ENCODE measurements around the gene MX2.
"Not testable (repeated sequence)": the region's sequence is repeated elsewhere in the genome, so short reads cannot be mapped to it uniquely, and the experiment has no call there.

The MX2 gene

GRCh38 chr21:41361786-41362604 lies at the start of gene MX2:
MX2 (plus strand) TSS chr21:41362027; CDS start chr21:41376907, 14,880 bp downstream.
- peak; percentile 78 for DNase-seq

GRCh38 chr21:41313285-41314164 lies 48.3 kb upstream of the MX2 start:
- not testable (repeated sequence) for DNase-seq

- DNase-seq = no peak
Measured at GRCh38 chr21:41315726-41316125, 46.1 kb upstream of the MX2 start.

- DNase-seq = no peak
Measured at GRCh38 chr21:41316200-41317062, 45.4 kb upstream of the MX2 start, which contains the start of gene FAM3B. FAM3B (plus strand) TSS chr21:41316801; CDS start chr21:41316880, 79 bp downstream.

- no peak for DNase-seq
Measured at GRCh38 chr21:41317063-41317392, 44.8 kb upstream of the MX2 start.

- DNase-seq = no peak
Measured at GRCh38 chr21:41317458-41317857, 44.4 kb upstream of the MX2 start.

- no peak for DNase-seq
Measured at GRCh38 chr21:41318218-41318617, 43.6 kb upstream of the MX2 start.

GRCh38 chr21:41319273-41319672 lies 42.6 kb upstream of the MX2 start:
- DNase-seq = no peak

- peak; percentile 18 for DNase-seq
Measured at GRCh38 chr21:41321211-41321907, 40.5 kb upstream of the MX2 start.

- DNase-seq = no peak
Measured at GRCh38 chr21:41321908-41322495, 39.8 kb upstream of the MX2 start.

- no peak for DNase-seq
Measured at GRCh38 chr21:41322496-41323382, 39.1 kb upstream of the MX2 start.

GRCh38 chr21:41325138-41325912 lies 36.5 kb upstream of the MX2 start:
- no peak for DNase-seq

- no peak for DNase-seq
Measured at GRCh38 chr21:41326414-41327080, 35.3 kb upstream of the MX2 start.

- no peak for DNase-seq
Measured at GRCh38 chr21:41327753-41328152, 34.1 kb upstream of the MX2 start.

- no peak for DNase-seq
Measured at GRCh38 chr21:41328660-41329607, 32.9 kb upstream of the MX2 start.

GRCh38 chr21:41333752-41334151 lies 28.1 kb upstream of the MX2 start:
- no peak for DNase-seq

GRCh38 chr21:41337515-41337914 lies 24.3 kb upstream of the MX2 start:
- no peak for DNase-seq

- DNase-seq = no peak
Measured at GRCh38 chr21:41338455-41338854, 23.4 kb upstream of the MX2 start.

Data from activated CD4-positive, alpha-beta T cell treated with anti-CD3 and anti-CD28 coated beads for 48 hours (primary cell).